Right cardiac atrium (tissue), 5 donors: Measurements from ENCODE around the gene VMO1. TPM values are rescaled to one million over a fixed set of nuclear protein-coding genes. Genes with fewer than 3 reads are reported as not detected.
"Not testable (repeated sequence)": the region's sequence is repeated elsewhere in the genome, so short reads cannot be mapped to it uniquely, and the experiment has no call there.

Experiments used
- ATAC-seq, 2 donors: fragments of 200-7000 bp; cut with Tn5 transposase; one replicate each; pipeline versions ENCODE4 v1.8.0 to v1.9.1; 2020; ENCODE audit warnings: moderate library complexity in 2 of 2, mild to moderate bottlenecking in 1 of 2
- DNase-seq, 3 donors: peaks; one replicate each; pipeline ENCODE4 v3.0.0-alpha.2; 2020
- H3K27ac ChIP-seq: one replicate; pipeline ENCODE4 v1.5.1; 2013; ENCODE audit warnings: mild to moderate bottlenecking, low read length, control low read depth, moderate library complexity
- H3K27me3 ChIP-seq: one replicate; pipeline ENCODE4 v1.6.1; 2013; ENCODE audit not compliant: control insufficient read depth, insufficient read depth
- H3K4me1 ChIP-seq: one replicate; pipeline ENCODE4 v1.6.1; 2013; ENCODE audit warnings: low read length; ENCODE audit not compliant: control insufficient read depth, insufficient read depth
- H3K4me3 ChIP-seq: one replicate; pipeline ENCODE4 v1.5.1; 2013; ENCODE audit warnings: low read length, control low read depth
- H3K9me3 ChIP-seq: one replicate; pipeline ENCODE4 v1.6.1; 2013; ENCODE audit warnings: low read length; ENCODE audit not compliant: control insufficient read depth
- WGBS: extraction: QIAGEN DNeasy Blood & Tissue Kit; methylation state at CpG from one replicate; pipeline ENCODE4 v1.1.7; 2013; 5-methylcytosine and 5-hydroxymethylcytosine counted together
- intact Hi-C, 4 donors: fragments of 100-400 bp; cut with DNase I; formaldehyde crosslinking; loops; one replicate each; pipeline versions ENCODE4 v1.11.0 to v1.14.0; 2022 to 2023
- long read RNA-seq, 4 donors: library from polyadenylated mRNA; unstranded; transcript quantifications; one replicate each; pipeline ENCODE4 v2.0.0, GENCODE V29; 2020 to 2021
- polyA plus RNA-seq: library from polyadenylated mRNA; stranded (reverse); fragments of 200-250 nt; gene quantifications from one replicate; pipeline ENCODE4 v1.2.3, GENCODE V29; 2013
- total RNA-seq, 4 donors: library from RNA; stranded (reverse); fragmentation: NEBNext Ultra II Directional; extraction: Animal tissue kit (Norgen Biotek cat#: 25700); gene quantifications; one replicate each; pipeline ENCODE4 v1.2.1, GENCODE V29; 2021
- donor health status: healthy with polysubstance abuse.
- donor health status: DM: no; HTN: yes; CAD: no.
- donor health status: DM: no; HTN: no; CAD: no.
- donor health status: DM: no; HTN: yes; CAD: no; lungs with severe emphysema.
- donor health status: DM: yes; HTN: yes; CAD: no.

The VMO1 gene, protein sequence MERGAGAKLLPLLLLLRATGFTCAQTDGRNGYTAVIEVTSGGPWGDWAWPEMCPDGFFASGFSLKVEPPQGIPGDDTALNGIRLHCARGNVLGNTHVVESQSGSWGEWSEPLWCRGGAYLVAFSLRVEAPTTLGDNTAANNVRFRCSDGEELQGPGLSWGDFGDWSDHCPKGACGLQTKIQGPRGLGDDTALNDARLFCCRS
- total RNA-seq (1 to 10 TPM in 3 of 4 donors, under 1 TPM in 1; 0.45 to 1.6 (median 1.4) TPM), polyA plus RNA-seq (0.70 TPM)
- long read RNA-seq, donor 1, partial matches to known transcripts = 0 of 1 reads
- long read RNA-seq, donor 1, other reads (novel, unspliced or antisense) = 0 of 1 reads
- long read RNA-seq, donor 2 = 0 reads
- long read RNA-seq, donor 3 = 0 reads
- long read RNA-seq, donor 4 = 0 reads

DNA sequence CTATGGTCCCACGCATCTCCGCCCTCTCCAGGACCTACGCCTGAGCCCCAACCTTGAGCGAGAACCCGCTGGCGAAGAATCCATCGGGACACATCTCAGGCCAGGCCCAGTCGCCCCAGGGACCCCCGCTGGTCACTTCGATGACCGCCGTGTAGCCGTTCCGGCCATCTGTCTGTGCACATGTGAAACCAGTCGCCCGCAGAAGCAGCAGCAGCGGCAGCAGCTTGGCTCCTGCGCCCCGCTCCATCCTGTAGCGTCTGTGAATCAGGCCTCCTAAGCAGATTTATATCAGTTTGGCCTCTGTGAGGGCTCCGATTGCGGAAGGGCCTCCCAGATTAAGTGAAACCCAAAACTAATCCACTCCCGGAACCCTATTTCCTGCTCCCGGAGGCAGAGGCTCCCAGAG lies at the start of gene VMO1:
Gene VMO1, minus strand, starts transcription at position 259 of the 406 bp plus-strand sequence. Its CDS starts 12 bp downstream, at position 247.
- ATAC-seq = peak in 1 of 2 donors; percentile 9
- intact Hi-C loops = loop anchor here in 2 of 4 donors (5.0 kb wide), 1 partner anchor 101 kb away; no protein-coding TSS in a partner anchor
- no peaks in the 10 kb centered on the region for H3K9me3 ChIP-seq
- DNase-seq = peak in 2 of 3 donors; percentile 71 to 76
- no peaks in the 10 kb centered on the region for H3K27me3 ChIP-seq
- H3K4me1 ChIP-seq = no peaks in the 10 kb centered on the region
- WGBS = 3% methylated on average over 24 of the region's 24 CpGs
- no peak within 1 kb of the TSS for H3K27ac ChIP-seq
- H3K4me3 ChIP-seq = peak within 1 kb of the TSS; percentile 13

GRCh38 chr17:4834681-4835020 lies 48.5 kb upstream of the VMO1 start:
- Histone ChIP-seq H3K27ac (no peak overlapping the region), H3K4me1 (peaks cover 14% of the 10 kb centered on the region), H3K4me3 (no peak overlapping the region), H3K9me3 (no peaks in the 10 kb centered on the region), H3K27me3 (no peaks in the 10 kb centered on the region)
- ATAC-seq (no peak), DNase-seq (peak in 1 of 3 donors; percentile 30)
- 78% methylated on average over 4 of the region's 4 CpGs for WGBS
- intact Hi-C loops = loop anchor here in 1 of 4 donors (10.0 kb wide), 1 partner anchor 50 kb away; no protein-coding TSS in a partner anchor

- H3K4me3 ChIP-seq = peak overlapping the region; percentile 44
- no peaks in the 10 kb centered on the region for H3K9me3 ChIP-seq
- no peaks in the 10 kb centered on the region for H3K27me3 ChIP-seq
- H3K4me1 ChIP-seq = peaks cover 12% of the 10 kb centered on the region
- peak overlapping the region; percentile 27 for H3K27ac ChIP-seq
- DNase-seq (peak in 2 of 3 donors; percentile 28 to 60), ATAC-seq (peak in 1 of 2 donors; percentile 24)
- WGBS = 4% methylated on average over 15 of the region's 15 CpGs
- intact Hi-C loops = loop anchor here in 1 of 4 donors (10.0 kb wide), 1 partner anchor 51 kb away; no protein-coding TSS in a partner anchor
Measured at GRCh38 chr17:4833941-4834680, 47.9 kb upstream of the VMO1 start.

- ATAC-seq (peak; percentile 97 to 98), DNase-seq (peak; percentile 91 to 97 (median 96))
- peaks cover 10% of the 10 kb centered on the region for H3K4me1 ChIP-seq
- WGBS = under 1% methylated on average over 91 of the region's 91 CpGs
- no peaks in the 10 kb centered on the region for H3K9me3 ChIP-seq
- H3K27me3 ChIP-seq = no peaks in the 10 kb centered on the region
- peak within 1 kb of the TSS; percentile 63 for H3K27ac ChIP-seq
- intact Hi-C loops = loop anchor here in 1 of 4 donors (10.0 kb wide), 1 partner anchor 51 kb away; no protein-coding TSS in a partner anchor
- H3K4me3 ChIP-seq = peak within 1 kb of the TSS; percentile 44
Measured at GRCh38 chr17:4833178-4833940, 47.2 kb upstream of the VMO1 start, which contains the start of gene MINK1. TSS of gene MINK1 (plus strand) at chr17:4833340. CDS start at chr17:4833584, 244 bp downstream.

- under 1% methylated on average over 10 of the region's 17 CpGs for WGBS
- H3K27me3 ChIP-seq, H3K9me3 ChIP-seq, H3K4me1 ChIP-seq, DNase-seq: not testable (repeated sequence)
- H3K27ac ChIP-seq = peak overlapping the region; percentile 63
- peak in 1 of 2 donors; percentile 47 for ATAC-seq
- intact Hi-C loops = loop anchor here in 1 of 4 donors (10.0 kb wide), 1 partner anchor 52 kb away; no protein-coding TSS in a partner anchor
- H3K4me3 ChIP-seq = peak overlapping the region; percentile 44
Measured at GRCh38 chr17:4832829-4833177, 46.6 kb upstream of the VMO1 start.

DNA sequence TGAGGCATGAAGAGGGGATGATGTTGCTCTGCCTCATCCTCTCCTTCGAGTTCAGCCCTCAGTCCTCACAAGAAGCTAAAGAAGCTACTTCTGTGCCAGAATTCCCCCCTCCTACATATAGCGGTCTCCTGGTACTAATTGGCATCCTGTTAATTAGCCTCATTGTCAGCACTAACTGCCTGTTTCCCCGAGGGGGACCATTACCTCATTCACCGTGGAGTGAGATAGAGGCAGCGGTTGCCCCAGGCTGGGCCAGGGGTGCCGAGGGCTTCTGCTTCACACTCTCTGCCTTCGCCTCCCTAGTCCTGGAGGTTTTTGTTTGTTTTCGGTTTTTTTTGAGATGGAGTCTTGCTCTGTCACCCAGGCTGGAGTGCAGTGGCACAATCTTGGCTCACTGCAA lies 41.2 kb upstream of the VMO1 start:
- ATAC-seq (no peak), DNase-seq (no peak)
- WGBS = 68% methylated on average over 8 of the region's 8 CpGs
- intact Hi-C loops = no loop called here
- Histone ChIP-seq H3K27ac (no peak overlapping the region), H3K4me1 (no peaks in the 10 kb centered on the region), H3K9me3 (no peaks in the 10 kb centered on the region), H3K4me3 (no peak overlapping the region), H3K27me3 (no peaks in the 10 kb centered on the region)

DNA sequence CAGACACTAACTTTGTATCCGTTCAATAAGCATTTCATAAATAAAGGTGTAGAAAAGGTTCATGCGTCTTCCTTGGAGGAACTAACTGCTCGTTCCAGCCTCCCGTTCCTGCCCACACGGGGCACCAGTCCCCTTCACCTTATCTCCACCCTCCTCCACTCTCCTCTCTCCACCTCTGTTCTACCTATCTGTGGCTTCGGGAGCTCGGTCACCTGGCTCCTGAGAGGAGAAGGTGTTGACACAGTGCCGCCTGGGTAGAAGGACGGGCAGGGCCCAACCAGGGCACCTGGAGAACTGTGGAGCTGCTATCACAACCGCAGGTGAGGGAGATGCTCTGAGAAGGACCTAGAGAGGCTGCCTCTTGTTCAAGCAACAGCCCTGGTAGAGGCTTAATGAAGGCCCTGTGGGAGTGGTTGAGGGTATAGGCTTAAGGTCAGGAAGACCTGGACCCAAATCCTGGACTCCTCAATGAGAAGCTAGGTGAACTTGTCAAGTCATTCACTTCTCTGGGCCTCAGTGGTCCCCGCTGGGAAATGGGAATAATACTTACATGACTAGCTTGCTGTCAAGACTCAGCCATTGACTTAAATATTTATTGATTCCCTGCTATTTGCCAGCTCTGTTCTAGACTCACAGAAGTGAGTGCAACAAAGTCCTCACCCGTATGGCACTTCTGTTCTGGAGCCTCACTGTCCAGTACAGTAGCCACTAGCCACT lies 37.4 kb upstream of the VMO1 start:
- H3K27me3 ChIP-seq = no peaks in the 10 kb centered on the region
- no peaks in the 10 kb centered on the region for H3K9me3 ChIP-seq
- no peaks in the 10 kb centered on the region for H3K4me1 ChIP-seq
- DNase-seq (no peak), ATAC-seq (no peak)
- no peak overlapping the region for H3K4me3 ChIP-seq
- H3K27ac ChIP-seq = no peak overlapping the region
- WGBS = 72% methylated on average over 12 of the region's 12 CpGs
- intact Hi-C loops = no loop called here

- 74% methylated on average over 3 of the region's 3 CpGs for WGBS
- DNase-seq (peak in 1 of 3 donors; percentile 33), ATAC-seq (no peak)
Measured at GRCh38 chr17:4822835-4823234, 36.7 kb upstream of the VMO1 start.

GRCh38 chr17:4818276-4818675 lies 32.1 kb upstream of the VMO1 start:
- no peak overlapping the region for H3K4me3 ChIP-seq
- no peaks in the 10 kb centered on the region for H3K9me3 ChIP-seq
- DNase-seq (no peak), ATAC-seq (no peak)
- H3K27me3 ChIP-seq = no peaks in the 10 kb centered on the region
- no peaks in the 10 kb centered on the region for H3K4me1 ChIP-seq
- intact Hi-C loops = no loop called here
- WGBS = 81% methylated on average over 12 of the region's 12 CpGs
- no peak overlapping the region for H3K27ac ChIP-seq

More at GRCh38 chr17:4822835-4823234, 36.7 kb upstream of the VMO1 start:
- intact Hi-C loops = no loop called here
- H3K27me3 ChIP-seq = no peaks in the 10 kb centered on the region
- H3K27ac ChIP-seq = no peak overlapping the region
- H3K4me3 ChIP-seq = no peak overlapping the region
- no peaks in the 10 kb centered on the region for H3K9me3 ChIP-seq
- no peaks in the 10 kb centered on the region for H3K4me1 ChIP-seq

DNA sequence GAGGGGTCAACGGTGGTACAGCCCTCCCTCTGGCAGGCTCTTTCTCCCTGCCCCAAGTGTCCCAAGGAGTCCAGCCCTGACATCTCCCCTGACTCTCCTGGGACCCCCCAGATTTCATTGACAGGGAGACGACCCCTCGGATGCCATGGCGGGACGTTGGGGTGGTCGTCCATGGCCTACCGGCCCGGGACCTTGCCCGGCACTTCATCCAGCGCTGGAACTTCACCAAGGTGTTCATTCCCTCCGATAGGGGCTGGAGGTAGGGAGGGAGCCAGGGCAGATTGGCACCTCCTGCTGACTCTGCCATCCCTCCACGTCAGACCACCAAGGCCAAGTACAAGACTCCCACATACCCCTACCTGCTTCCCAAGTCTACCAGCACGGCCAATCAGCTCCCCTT lies 30.7 kb upstream of the VMO1 start:
- no peak for DNase-seq
- ATAC-seq = no peak
- intact Hi-C loops = no loop called here
- Histone ChIP-seq H3K4me3 (no peak overlapping the region), H3K4me1 (no peaks in the 10 kb centered on the region), H3K27me3 (no peaks in the 10 kb centered on the region), H3K27ac (no peak overlapping the region), H3K9me3 (no peaks in the 10 kb centered on the region)
- WGBS = 92% methylated on average over 13 of the region's 13 CpGs
